Daoy (cell line): Measurements from ENCODE around the gene UTP20. TPM values are rescaled to one million over a fixed set of nuclear protein-coding genes. Genes with fewer than 3 reads are reported as not detected.

ENCODE experiments used
- DNase-seq: peaks from one replicate; pipeline ENCODE4 v3.0.0-alpha.2; 2015; ENCODE audit warnings: low read depth
- total RNA-seq: library from RNA; depleted of rRNA; stranded (reverse); fragments of >200 nt; shearing (Covaris generic); gene quantifications from 2 replicates; pipeline ENCODE4 v1.2.3, GENCODE V29; 2014; rRNA removed

UTP20 gene
- total RNA-seq, 1 experiment from 2014 or later: 42.2 TPM

DNA sequence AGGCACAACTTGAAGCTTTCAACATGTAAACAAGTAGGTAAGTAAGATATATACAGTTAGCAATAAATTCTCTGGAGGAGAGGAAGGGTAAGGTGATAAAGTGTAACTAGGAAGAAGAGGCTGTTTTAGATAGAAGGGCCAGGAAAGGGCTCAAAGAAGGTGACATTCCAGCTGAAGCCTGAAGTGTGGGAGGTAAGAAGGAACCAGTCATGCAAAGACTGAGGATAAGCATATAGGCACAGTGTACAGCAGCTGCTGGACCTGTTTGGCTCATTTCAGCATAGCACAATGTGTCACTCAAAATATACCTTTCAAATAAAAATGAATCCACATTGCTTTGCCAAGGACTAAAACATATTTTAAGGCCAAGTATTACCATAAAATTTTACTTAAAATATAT, 156.2 kb downstream of the UTP20 start:
- no peak for DNase-seq

Other genes with a start within 250 kb of the UTP20 start
- gene SLC5A8, start 69.9 kb upstream of the UTP20 start, total RNA-seq: not detected in 2 replicates
- gene ARL1, start 127.7 kb downstream of the UTP20 start, total RNA-seq: 85.0 and 86.1 TPM in 2 replicates
- gene SPIC, start 195.2 kb downstream of the UTP20 start, total RNA-seq: not detected in 2 replicates